GM21528 (cell line): Measurements from ENCODE around the gene MORC1.
"Not testable (repeated sequence)": the region's sequence is repeated elsewhere in the genome, so short reads cannot be mapped to it uniquely, and the experiment has no call there.

Experiments
- ATAC-seq: cut with Tn5 transposase; IDR thresholded peaks from one replicate; pipeline ENCODE4 v1.9.1; 2021; ENCODE audit warnings: mild to moderate bottlenecking, moderate library complexity; ENCODE audit not compliant: unreplicated experiment, low FRiP score

The MORC1 gene, protein sequence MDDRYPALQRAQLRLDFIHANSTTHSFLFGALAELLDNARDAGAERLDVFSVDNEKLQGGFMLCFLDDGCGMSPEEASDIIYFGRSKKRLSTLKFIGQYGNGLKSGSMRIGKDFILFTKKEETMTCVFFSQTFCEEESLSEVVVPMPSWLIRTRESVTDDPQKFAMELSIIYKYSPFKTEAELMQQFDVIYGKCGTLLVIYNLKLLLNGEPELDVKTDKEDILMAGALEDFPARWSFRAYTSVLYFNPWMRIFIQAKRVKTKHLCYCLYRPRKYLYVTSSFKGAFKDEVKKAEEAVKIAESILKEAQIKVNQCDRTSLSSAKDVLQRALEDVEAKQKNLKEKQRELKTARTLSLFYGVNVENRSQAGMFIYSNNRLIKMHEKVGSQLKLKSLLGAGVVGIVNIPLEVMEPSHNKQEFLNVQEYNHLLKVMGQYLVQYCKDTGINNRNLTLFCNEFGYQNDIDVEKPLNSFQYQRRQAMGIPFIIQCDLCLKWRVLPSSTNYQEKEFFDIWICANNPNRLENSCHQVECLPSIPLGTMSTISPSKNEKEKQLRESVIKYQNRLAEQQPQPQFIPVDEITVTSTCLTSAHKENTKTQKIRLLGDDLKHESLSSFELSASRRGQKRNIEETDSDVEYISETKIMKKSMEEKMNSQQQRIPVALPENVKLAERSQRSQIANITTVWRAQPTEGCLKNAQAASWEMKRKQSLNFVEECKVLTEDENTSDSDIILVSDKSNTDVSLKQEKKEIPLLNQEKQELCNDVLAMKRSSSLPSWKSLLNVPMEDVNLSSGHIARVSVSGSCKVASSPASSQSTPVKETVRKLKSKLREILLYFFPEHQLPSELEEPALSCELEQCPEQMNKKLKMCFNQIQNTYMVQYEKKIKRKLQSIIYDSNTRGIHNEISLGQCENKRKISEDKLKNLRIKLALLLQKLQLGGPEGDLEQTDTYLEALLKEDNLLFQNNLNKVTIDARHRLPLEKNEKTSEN

DNA sequence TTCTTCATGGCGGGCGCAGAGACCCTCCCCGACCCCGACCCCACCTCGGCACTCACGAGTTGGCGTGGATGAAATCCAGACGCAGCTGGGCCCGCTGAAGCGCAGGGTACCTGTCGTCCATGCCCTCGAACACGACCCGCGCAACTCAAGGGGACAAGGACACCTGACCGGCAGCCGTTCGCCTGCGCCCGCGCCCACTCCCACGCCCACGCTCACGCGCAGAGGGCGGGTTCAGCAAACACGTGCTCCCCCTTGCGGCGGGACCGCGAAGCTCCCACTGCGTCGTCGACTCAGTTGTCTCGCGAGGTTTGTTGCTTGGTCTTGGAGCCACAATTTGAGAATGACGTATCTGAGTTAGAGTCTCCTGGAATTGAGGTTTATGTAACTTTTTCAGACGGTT is at the start of gene MORC1:
Gene MORC1 (minus strand): TSS at position 196 of the 400 bp plus-strand sequence. CDS start 75 bp downstream, at position 121.
- no peak for ATAC-seq

DNA sequence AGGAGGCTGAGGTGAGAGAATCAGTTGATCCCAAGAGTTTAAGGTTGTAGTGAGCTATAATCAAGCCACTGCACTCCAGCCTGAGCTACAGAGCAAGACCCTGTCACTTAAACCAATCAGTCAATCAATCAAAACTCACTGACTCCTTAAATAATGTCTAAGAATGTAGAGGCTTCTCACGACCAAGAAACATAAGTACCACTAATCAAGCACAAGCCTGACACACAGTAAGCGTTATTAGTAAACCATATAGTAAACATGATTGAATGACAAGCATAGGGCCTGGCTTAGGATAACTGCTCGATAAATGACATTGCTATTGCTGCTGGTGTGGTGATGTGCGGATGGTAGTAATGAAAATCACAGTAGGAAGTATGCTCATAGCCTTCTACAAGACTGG is 48.0 kb upstream of the MORC1 start:
- ATAC-seq = no peak

DNA sequence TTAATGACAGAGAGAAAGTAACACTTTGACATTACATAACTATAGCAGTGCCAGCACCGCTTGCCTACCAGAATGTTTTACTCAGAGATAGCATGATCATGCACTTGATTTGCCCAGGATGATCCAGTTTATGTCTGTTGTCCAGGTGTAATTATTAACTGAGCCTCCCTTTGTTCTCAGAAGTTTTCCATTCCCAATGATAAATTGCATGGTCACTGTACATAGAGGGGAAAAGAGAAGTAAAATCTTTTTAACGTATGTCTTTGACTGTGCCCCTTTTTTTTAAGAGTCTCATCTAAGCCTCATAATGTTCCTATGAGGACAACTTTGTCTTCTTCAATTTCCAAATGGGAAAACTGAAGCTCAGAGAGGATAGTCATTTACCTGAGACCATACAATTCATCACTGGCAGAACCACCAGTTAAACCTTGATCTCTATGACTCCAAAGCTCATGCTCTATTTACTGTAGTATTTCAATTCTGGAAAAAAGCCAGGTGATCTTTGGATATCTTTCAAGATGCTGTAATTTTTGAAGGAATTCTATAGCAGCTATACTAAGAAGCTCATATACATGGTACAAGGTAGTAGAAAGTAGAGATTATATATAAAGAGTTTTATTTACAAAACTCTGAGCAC is 43.7 kb upstream of the MORC1 start:
- ATAC-seq = no peak

DNA sequence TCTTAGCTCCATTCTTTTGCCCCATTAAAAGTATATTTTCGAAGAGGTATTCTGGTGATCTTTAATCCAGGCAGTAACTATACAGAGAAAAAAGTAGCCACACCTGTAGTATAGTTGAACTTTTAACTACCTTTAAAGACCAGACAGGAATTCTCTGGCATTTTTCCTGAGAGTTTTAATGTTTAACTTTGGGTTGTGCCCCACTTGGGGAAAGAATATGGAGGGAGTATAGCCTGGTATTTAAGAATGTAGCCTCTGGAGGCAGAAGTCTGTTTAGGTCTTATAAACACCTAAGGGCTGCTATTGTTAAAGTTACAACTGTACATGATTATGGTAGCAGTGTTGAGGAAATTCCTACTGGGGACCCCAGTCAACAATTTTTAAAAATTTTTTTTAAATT is 37.9 kb upstream of the MORC1 start:
- no peak for ATAC-seq

DNA sequence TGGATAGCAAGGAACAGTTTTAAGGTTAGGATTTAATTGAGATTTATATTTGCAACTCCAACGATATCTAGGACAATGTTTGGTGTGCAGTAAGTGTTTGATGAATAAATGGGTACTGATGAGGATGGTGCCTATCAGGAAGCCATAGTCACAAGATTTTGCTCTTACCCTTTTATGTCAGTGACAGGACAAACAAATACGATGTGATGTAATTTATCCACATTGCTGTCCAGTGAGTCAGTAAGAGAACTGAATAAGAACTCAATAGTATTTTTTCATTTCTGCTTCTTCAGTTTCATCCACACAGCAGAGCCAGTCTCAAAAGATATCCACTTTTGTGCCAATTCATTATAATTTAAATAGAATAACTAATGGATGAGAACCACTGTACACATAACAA is 37.0 kb upstream of the MORC1 start:
- no peak for ATAC-seq

DNA sequence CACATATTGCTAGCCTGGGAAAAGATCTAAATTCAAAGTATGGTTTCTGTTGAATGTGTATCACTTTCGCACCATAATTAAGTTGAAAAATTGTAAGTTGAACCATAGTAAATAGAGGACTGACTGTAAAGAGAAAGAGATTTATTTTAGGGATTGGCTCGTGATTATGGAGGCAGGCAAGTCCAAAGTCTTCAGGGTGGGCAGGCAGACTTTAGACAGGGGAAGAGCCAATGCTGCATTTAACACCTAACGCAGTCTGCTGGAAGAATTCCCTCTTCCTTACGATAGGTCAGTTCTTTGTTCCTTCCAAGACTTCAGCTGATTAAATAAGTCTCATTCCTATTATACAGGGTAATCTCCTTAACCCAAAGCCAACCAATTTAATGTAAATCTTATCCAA is 34.4 kb upstream of the MORC1 start:
- no peak for ATAC-seq

DNA sequence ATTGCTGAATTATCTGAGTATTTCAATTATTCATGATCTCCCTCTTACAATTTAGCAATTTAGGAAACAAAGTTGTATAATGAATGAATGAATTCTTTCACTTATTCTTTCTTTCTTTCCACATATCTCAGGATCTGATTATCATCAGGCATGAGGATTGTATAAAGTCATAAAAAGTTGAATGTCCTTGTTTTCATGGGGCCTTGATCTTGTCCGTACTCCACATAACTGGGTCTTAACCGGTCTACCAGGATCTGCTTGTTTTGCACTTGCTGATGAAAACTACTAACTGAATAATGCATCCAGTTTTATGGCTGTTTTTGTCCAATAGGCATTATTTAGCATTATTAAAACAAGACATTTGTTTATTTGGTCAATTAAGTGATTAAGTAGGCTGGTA is 31.1 kb upstream of the MORC1 start:
- no peak for ATAC-seq

DNA sequence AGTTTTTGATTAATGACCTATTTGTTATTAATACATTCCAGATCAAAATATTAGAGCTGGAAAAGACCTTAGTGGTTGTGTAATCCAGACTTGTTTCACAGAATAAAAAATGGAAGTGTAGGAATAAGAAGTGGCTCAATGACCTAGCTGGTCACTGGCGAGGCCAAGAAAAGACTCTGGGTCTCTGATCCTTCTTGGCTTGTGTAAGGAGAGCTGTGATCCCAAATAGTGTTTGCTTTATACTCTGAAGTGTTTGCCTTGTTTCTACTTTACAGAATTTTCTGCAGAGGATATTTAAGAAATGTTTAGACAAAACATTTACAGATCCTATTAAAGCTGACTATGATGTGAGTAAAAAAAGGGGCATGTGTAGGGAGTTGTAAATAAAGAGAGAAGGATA is 25.7 kb upstream of the MORC1 start:
- no peak for ATAC-seq

DNA sequence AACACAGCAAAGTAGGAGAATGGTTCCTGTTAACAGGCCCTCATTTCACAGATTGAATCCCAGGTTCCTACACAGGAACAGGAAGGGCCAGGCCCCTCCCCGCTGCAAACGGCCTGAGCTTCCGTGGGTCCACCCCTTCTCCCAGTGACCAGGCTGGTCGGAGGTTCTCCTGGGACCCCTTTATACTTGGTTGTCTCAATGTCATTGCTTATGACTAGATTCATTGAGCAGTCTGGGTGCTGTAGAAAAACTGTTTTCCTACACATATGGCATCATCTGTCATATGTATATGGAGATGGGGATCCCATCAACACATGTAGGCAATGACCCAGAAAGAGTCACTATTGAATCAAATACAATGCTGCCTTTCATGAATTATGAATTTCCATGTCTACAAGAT is 22.4 kb upstream of the MORC1 start:
- no peak for ATAC-seq

DNA sequence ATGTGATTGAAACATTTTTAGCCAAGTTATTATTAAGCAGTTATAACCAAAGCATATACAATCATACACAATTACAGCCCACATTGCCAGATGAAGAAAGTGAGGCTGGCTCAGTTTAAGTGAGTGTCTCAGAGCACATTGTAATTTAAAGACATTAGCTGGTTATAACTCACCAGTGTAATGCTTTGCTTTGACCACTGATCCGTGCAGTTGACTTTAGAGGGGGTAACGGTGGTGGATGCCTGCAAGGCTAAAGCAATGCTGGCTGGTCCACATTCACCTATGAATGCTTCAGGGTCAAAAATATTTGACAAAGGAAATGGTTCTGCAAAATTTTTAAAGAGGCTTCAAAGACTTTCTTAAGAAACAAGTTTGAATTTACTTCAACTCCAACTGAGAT is 19.8 kb upstream of the MORC1 start:
- ATAC-seq = no peak

DNA sequence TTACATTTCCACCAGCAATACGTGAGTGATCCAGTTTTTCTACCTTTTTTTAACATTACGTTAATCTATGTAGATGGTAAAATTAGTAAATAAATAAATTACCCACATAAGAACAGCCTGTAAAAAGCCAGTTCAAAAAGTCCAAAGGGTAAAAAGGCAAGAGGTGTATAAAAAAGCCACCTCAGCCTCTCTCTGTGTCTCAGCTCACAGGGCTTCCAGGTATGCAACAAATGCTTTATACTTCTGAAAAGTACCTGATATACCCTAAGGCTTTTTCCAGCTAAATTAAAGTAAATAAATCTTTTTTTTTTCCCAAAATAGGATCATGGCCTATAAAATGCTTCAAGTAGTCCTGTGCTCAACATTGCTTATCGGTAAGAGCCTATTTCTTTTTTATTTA is 18.6 kb upstream of the MORC1 start, which contains the start of gene C3orf85:
Gene C3orf85 (plus strand): TSS at position 197 of the 400 bp plus-strand sequence. CDS start 129 bp downstream, at position 326.
- ATAC-seq = no peak

DNA sequence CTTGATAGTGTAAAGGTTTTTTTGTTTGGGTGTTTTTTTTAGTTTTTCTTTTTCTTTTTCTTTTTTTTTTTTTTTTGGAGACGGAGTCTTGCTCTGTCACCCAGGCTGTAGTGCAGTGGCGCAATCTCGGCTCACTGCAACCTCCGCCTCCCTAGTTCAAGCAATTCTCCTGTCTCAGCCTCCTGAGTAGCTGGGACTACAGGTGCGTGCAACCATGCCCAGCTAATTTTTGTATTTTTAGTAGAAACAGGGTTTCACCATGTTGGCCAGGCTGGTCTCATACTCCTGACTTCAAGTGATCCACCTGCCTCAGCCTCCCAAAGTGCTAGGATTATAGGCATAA is 15.5 kb upstream of the MORC1 start:
- not testable (repeated sequence) for ATAC-seq

DNA sequence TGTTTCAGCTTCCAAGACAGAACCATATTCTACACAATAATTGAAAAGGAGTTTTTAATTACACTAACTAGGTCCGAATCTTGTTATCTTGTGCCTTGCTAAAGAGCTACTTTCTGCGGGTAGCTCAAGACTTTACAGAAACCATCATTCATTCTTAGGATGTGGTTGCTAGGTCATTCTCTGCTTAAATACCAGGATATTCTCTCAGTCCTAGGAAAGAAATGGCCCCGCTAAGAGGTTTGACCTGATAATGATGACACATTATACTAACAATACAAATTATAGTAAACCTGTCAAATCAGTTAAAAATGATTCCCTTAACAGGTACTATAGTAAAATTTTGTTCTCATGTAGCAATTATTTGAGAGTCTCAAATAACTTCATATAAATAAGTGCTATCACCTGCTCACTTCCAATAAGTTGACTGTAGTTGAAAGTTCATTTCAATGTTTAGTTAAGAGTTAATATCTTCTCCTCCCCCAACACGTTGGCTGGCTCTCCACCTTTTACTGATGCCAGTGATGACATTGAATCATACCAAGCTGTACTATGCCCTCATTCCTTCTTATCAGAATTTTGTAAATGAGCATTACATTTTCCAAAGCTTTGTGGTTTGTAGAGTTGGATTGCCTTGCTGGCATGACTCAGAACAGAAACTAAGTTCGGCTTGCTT is 15.0 kb upstream of the MORC1 start:
- ATAC-seq = no peak

DNA sequence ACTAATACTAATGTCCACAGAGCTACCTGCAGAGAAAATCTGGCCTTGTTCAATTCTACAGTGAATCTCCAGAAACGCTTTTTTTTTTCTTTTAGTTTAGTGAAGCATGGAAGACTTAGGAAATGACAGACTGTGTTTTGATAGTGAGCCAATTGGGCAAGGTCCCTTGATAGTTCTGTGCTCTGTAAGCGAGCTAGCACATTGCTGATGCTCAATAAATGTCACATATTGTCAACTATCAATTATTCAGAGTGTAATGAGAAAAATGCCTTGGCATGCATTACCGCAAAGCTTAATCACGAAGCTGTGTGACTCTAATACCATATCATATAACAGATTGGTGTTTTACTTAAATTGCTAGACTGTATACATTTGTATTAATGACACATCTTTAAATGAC is 13.3 kb upstream of the MORC1 start:
- ATAC-seq = no peak

DNA sequence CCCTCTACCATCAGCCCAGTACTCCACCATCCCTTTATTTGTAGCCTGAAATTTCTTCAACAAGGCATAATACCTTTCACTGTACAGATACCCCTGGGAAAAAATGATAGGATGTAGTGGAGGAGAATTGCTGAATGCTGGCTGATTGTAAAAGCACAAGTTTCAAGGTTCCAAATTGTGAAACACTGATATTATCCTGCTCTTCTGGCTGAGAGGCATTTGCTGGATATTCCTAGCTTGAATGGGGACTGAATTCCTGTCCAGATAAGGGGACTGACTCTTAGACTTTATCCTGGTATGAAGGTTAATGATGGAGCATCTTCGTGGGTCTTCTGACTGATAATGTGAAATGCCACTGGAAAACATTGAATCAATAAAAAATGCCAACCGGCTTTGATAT is 9.6 kb upstream of the MORC1 start:
- ATAC-seq = no peak

DNA sequence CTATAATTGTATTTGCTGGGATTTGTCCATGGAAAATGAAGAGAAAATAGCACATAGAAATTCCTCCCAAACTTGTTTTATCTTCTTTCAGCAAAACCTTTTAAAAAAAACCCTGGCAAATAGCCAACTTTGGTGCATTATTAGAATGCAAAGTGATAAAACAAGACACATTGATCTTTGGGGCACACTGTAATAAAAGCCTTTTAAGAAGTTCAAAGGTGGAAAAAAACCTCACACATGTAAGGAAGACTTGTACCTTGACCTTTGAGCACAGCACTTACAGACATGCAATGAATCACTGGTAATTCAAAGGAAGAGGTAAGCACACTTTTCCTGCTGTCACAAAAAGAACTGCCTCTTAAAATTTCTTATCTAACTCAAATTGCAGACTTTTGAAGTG is 8.0 kb upstream of the MORC1 start:
- ATAC-seq = no peak

DNA sequence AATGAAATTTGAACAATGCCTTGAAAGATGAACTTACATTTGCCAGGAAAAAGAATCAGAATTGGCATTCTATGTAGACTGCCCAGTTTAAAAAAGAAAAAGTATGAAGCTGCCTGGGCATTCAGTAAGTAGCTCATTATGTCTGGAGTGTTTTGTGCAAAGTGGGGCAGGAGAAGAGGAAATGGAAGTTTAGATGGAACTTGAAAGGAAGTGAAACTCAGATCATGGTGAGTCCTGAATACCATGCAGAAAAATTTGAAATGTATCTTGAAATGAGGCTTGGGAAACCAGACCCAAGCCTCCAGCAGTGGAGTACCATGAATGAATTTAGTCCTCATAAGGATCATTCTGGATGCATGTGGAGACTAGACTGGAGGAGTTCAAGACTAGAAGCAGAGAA is 4.8 kb upstream of the MORC1 start:
- no peak for ATAC-seq

DNA sequence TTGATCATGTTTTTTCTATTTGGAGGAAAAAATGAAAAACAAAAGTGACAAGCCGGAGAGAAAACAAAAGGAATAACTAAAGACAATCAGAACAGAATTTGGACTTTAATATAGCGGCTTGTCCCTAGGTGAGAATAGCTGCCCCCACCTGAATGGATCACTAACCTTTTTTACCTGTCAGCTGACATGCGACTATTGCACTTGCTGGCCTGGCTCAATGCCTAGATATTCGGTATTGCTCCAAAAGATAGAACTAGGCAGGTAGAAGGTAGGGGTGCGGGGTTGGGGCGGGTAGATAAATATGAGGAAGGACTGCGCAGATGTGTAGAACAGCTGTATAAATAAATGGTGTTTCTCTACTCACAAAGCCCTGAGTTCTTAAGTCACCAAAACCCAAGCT is 650 bp upstream of the MORC1 start:
- ATAC-seq = no peak

DNA sequence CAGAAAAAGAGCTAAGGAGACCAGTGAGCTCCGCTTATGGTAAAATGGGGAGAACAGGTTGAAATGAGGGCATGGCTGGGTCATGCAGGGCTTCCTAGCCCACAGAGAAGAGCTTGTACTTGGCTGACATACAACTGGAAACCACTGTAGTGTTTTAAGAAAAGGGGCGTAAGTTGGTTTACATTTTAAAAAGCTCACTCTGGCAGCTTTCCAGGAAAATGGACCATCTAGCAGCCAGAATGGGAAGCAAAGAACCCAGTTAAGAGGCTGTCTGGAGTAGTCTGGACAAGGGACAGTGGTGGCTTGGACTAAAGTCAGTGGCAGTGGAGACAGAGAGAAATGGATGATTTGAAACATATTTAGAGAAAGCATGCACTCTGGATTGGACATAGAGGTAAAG is 1.9 kb downstream of the MORC1 start:
- ATAC-seq = no peak

DNA sequence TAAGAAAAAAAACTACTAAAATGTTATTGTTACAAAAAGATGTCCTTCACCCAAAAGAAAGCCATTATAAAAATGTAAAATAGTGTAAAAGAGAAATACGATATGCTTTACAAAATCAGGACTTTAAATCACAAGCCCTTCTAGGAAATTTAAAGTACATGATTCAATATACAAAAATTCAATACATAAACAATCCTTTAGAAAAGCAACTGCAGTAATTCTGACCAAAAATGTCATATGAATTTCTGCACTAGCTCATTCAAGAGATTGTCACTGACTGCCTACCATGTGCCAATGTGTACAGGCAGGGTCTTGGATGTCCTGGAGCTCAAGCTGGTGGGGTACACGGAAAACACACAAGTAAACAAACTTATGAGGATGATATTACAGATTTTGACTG is 2.5 kb downstream of the MORC1 start:
- no peak for ATAC-seq

DNA sequence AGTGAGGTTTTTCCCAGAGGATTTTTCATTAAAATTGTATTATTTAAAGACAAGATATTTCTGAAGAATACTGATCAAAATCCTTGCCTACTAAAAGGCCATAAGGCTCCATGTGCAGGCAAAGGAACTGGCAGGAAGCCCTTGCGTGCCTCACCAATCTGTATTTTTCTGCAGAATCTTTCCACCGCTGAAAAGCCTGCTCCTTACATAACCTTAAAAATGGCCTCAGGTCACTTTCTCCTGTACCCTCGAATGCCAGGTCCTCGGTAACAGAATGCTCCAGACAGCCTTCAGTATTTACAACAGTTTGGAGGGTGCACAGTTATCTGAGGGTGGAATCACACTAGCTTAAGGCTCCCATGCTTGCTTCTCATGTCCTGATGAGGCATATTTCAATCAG is 3.2 kb downstream of the MORC1 start:
- no peak for ATAC-seq
